Central memory CD8-positive, alpha-beta T cell (primary cell): ENCODE measurements around the gene OR2J1.
"Not testable (repeated sequence)": the region's sequence is repeated elsewhere in the genome, so short reads cannot be mapped to it uniquely, and the experiment has no call there.

ENCODE experiments used
- ATAC-seq: fragments of 150-1000 bp; cut with Tn5 transposase; replicated peaks from 2 replicates; pipeline ENCODE4 v1.10.0; 2022; ENCODE audit warnings: mild to moderate bottlenecking, moderate FRiP score, moderate number of reproducible peaks; ENCODE audit not compliant: poor library complexity, severe bottlenecking; ENCODE audit errors: extremely low read depth
- DNase-seq, 2 donors: peaks; one replicate each; pipeline ENCODE4 v3.0.0; 2021; ENCODE audit warnings: low spot score in 2 of 2
- H3K27ac Mint-ChIP-seq: one replicate; pipeline ENCODE4 v1.8.0; 2022; ENCODE audit warnings: low read depth, mild to moderate bottlenecking, moderate library complexity, mixed read lengths
- H3K27me3 Mint-ChIP-seq: one replicate; pipeline ENCODE4 v1.8.0; 2022; ENCODE audit warnings: mixed read lengths
- H3K36me3 Mint-ChIP-seq: one replicate; pipeline ENCODE4 v1.8.0; 2022; ENCODE audit warnings: mild to moderate bottlenecking, moderate library complexity, mixed read lengths; ENCODE audit not compliant: insufficient read depth
- H3K4me1 Mint-ChIP-seq: one replicate; pipeline ENCODE4 v1.8.0; 2022; ENCODE audit warnings: mixed read lengths
- H3K4me3 Mint-ChIP-seq: one replicate; pipeline ENCODE4 v1.8.0; 2022; ENCODE audit warnings: mild to moderate bottlenecking, moderate library complexity, mixed read lengths
- H3K9me3 Mint-ChIP-seq: one replicate; pipeline ENCODE4 v1.8.0; 2022; ENCODE audit warnings: mixed read lengths

The OR2J1 gene

DNA sequence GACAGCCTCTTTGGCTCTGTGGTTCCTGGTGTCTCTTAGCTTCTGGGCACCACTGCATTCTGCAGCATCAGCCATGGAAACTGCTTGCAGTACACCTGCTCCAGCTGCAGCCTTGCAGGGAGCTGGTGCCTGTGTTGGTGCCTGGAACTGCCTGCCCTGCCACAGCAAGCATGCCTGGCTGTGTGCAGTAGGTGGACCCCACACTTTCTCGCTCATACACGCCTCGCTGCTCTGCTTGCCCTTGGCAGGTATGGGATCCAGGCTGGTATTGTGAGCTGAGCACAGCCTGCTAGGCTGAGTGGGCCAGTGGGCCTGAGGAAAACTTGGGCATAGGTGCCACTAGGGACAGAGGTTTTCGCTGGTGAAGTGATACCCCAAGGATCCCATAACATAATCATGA is 31.4 kb downstream of the OR2J1 start:
- H3K9me3 Mint-ChIP-seq, result no peaks in the 10 kb centered on the region
- H3K36me3 Mint-ChIP-seq, result no peaks in the 10 kb centered on the region
- no peak for DNase-seq
- peaks cover 69% of the 10 kb centered on the region for H3K27me3 Mint-ChIP-seq
- H3K4me3 Mint-ChIP-seq, result no peak overlapping the region
- ATAC-seq, result no peak
- H3K4me1 Mint-ChIP-seq, result no peaks in the 10 kb centered on the region
- no peak overlapping the region for H3K27ac Mint-ChIP-seq

DNA sequence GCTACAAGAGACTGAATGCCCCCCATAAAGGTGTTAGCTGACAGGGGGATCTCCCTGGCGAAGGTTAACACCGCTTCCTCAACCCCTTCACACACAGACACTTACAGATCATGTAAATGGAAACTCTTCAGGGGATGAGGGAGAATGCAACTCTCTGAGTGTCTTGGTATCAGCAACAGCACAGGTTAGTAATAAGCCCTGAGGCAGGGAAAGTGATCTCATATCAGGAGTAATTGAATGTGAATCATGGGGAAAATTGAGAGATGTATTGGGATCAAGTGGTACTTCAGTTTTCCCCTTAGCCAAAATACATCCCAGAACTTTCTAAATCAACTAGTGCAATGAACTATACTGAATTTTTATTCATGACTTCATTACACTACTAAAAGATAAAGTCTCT is 32.4 kb downstream of the OR2J1 start:
- Mint-ChIP-seq H3K4me1 (no peaks in the 10 kb centered on the region), H3K9me3 (no peaks in the 10 kb centered on the region), H3K36me3 (no peaks in the 10 kb centered on the region), H3K4me3 (no peak overlapping the region), H3K27me3 (peaks cover 60% of the 10 kb centered on the region), H3K27ac (no peak overlapping the region)
- ATAC-seq (no peak), DNase-seq (no peak)

DNA sequence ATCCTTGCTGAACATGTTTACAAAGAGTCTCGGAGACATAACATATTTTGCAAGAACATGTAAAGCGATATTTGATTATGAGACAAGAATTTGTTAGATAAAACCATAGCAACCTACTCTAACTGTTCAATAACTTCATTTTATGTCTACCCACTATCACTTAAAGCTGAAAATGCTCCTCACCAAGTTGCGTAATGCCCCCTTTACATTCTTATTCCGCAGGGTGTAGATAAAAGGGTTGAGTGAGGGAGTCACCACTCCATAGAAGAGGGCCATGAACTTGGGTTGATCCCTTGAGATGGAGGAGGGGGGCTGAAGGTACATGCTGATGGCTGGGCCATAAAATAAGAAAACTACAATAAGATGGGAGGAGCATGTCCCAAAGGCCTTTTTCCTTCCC is 38.4 kb downstream of the OR2J1 start:
- Mint-ChIP-seq H3K4me3 (no peak overlapping the region), H3K27me3 (peaks cover 32% of the 10 kb centered on the region), H3K4me1 (no peaks in the 10 kb centered on the region), H3K27ac (no peak overlapping the region), H3K36me3 (no peaks in the 10 kb centered on the region), H3K9me3 (no peaks in the 10 kb centered on the region)
- ATAC-seq (no peak), DNase-seq (no peak)

GRCh38 chr6:29141606-29142005 is 42.3 kb downstream of the OR2J1 start:
- Mint-ChIP-seq H3K27me3 (peaks cover 38% of the 10 kb centered on the region), H3K4me1 (no peaks in the 10 kb centered on the region), H3K9me3 (no peaks in the 10 kb centered on the region), H3K4me3 (no peak overlapping the region), H3K27ac (no peak overlapping the region), H3K36me3 (no peaks in the 10 kb centered on the region)
- ATAC-seq, result no peak
- DNase-seq, result no peak

GRCh38 chr6:29142309-29142708 is 43.0 kb downstream of the OR2J1 start:
- Mint-ChIP-seq H3K27ac (no peak overlapping the region), H3K4me1 (no peaks in the 10 kb centered on the region), H3K36me3 (no peaks in the 10 kb centered on the region), H3K4me3 (no peak overlapping the region), H3K27me3 (peaks cover 45% of the 10 kb centered on the region), H3K9me3 (no peaks in the 10 kb centered on the region)
- ATAC-seq, result no peak
- no peak for DNase-seq

- ATAC-seq, result no peak
- peaks cover 8% of the 10 kb centered on the region for H3K9me3 Mint-ChIP-seq
- no peaks in the 10 kb centered on the region for H3K4me1 Mint-ChIP-seq
- peaks cover 63% of the 10 kb centered on the region for H3K27me3 Mint-ChIP-seq
- no peak for DNase-seq
- H3K36me3 Mint-ChIP-seq, result no peaks in the 10 kb centered on the region
- H3K27ac Mint-ChIP-seq, result no peak overlapping the region
- H3K4me3 Mint-ChIP-seq, result no peak overlapping the region
Measured at GRCh38 chr6:29146179-29146578, 46.9 kb downstream of the OR2J1 start.

DNA sequence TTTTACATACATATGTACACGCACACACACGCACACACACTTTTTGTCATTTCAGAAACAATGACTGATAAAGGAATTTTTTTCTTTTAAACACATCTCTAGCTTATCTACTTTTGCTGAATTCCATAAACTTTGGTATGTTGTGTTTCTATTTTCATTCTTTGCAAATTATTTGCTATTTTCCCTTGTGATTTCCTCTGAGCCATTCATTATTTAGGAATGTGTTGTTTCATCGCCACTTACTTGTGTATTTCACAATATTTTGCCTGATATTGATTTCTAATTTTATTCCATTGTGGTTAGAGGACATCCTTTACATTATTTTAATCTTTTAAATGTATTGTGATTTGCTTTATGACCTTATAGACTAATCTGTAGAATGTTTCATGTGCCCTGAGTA is 47.8 kb downstream of the OR2J1 start:
- no peak for DNase-seq
- Mint-ChIP-seq H3K9me3 (peaks cover 8% of the 10 kb centered on the region), H3K36me3 (no peaks in the 10 kb centered on the region), H3K4me1 (no peaks in the 10 kb centered on the region), H3K27ac (no peak overlapping the region), H3K27me3 (peaks cover 72% of the 10 kb centered on the region), H3K4me3 (no peak overlapping the region)
- no peak for ATAC-seq

DNA sequence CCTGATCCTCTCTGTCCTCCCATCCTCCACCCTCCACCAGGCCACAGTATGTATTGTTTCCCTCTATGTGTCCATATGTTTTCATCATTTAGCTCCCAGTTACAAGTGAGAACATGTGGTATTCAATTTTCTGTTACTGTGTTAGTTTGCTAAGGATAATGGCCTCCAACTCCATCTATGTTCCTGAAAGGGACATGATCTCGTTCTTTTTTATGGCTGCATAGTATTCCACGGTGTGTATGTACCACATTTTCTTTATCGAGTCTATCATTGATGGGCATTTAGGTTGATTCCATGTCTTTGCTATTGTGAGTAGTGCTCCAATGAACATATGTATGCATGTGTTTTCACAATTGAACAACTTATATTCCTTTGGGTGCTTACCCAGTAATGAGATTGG is 50.2 kb downstream of the OR2J1 start:
- H3K36me3 Mint-ChIP-seq, ATAC-seq, H3K27ac Mint-ChIP-seq, H3K4me1 Mint-ChIP-seq, H3K9me3 Mint-ChIP-seq, H3K4me3 Mint-ChIP-seq, DNase-seq: not testable (repeated sequence)
- peaks cover 89% of the 10 kb centered on the region for H3K27me3 Mint-ChIP-seq
